ENCODE results near the gene VAV1.
"Not testable (repeated sequence)": the region's sequence is repeated elsewhere in the genome, so short reads cannot be mapped to it uniquely, and the experiment has no call there.

GRCh38 chr19:6762253-6762797, 10.2 kb upstream of the VAV1 start:
- not testable (repeated sequence) for TF ChIP-seq POLR2A (IDR thresholded peaks at IDR 0.05; ENCODE audit: low read length); CTCF (IDR thresholded peaks at IDR 0.05)

Data from A549 (cell line).